GM19025 (cell line): Measurements from ENCODE around the gene ZNF750.
"Not testable (repeated sequence)": the region's sequence is repeated elsewhere in the genome, so short reads cannot be mapped to it uniquely, and the experiment has no call there.

Experiments
- ATAC-seq: cut with Tn5 transposase; IDR thresholded peaks from one replicate; pipeline ENCODE4 v1.9.1; 2021; ENCODE audit warnings: mild to moderate bottlenecking, low read depth, moderate library complexity; ENCODE audit not compliant: unreplicated experiment

The ZNF750 gene

DNA sequence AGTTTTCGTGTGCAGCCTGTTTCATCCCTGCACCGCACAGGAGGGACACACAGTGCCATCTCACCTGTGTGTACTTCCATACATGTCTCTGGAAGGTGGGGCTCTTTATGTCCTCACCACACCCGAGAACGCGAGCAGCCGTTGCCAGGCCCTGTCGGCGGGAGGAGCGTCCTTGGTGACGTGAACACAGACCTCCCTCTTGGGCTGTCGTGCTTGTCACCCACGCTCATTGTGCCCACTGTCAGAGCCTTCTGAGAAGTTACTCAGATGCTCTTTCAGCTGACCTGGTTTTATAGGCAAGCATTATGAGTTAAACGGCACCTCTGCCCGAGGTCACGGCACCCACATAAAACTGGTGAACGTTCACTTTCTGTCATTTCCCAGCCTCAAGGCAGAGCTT is 40.2 kb downstream of the ZNF750 start:
- ATAC-seq, result no peak

- ATAC-seq, result no peak
Measured at GRCh38 chr17:82798752-82799151, 41.1 kb downstream of the ZNF750 start.

DNA sequence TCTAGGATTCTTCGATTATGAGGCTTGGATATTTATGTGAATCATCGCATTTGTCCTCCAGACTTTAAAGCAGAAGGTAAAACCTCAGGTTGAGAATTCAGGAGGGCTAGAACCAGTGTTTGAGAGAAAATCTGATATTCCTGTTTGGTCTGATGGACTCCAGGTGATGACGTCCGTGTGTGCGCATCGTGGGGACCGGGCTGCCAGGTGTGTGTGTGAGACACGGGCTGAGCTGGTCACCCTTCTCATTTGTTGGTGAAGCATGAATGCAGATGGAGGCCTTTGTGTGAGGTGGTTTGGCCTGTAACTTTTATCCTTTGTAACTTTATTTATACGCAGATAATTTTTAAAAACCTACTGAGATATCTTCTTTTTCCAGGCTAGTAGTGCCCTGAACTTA is 42.8 kb downstream of the ZNF750 start:
- ATAC-seq, result no peak

DNA sequence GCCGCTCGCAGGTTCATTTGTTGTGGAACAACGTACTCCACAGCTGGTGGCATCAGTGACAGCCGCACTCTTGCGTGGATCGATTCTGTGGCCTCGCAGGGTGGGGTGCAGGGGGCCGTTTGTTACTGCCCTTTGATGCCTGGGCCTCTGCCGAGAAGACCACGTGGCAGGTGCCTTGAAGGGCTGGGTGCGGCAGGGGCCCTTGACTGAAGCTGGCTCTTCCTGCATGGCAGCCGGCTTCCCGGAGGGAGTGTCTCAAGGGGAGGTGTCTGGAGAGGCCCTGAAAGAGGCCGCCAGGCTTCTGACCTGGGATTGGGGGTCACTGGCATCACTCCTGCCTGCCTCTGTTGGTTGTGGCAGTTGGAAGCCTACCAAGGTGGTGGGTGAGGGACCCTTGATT is 44.2 kb downstream of the ZNF750 start:
- no peak for ATAC-seq

DNA sequence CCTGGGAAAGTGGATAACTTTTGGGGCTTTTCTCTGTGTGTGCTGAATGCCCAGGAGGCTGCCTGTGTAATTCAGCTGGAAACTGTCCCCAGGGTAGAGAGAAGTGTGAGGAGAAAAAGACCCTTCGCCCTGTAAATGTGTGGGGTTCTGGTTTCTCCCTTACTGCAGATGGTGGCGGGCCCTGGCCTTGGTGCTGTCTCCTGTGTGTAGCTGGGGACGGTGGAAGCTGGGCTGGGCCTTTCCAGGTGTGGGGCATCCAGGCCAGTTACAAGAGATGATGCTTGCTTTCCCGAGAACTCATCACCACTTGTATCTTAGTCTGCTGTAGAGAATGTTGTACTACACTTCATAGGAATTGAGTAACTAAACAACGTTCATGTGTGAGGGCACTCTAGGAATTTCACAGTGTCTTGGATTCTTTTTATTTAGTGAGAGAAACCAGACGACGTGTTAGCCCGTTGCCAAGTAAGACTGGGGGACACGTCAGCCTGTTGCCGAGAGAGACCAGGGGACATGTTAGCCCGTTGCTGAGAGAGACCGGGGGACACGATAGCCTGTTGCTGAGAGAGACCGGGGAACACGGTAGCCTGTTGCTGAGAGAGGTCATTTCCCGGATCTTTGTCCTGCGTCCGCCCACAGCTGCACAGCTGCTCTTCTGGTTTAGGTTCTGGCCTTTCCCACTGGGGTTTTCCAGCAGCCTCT is 44.9 kb downstream of the ZNF750 start:
- ATAC-seq, result no peak

DNA sequence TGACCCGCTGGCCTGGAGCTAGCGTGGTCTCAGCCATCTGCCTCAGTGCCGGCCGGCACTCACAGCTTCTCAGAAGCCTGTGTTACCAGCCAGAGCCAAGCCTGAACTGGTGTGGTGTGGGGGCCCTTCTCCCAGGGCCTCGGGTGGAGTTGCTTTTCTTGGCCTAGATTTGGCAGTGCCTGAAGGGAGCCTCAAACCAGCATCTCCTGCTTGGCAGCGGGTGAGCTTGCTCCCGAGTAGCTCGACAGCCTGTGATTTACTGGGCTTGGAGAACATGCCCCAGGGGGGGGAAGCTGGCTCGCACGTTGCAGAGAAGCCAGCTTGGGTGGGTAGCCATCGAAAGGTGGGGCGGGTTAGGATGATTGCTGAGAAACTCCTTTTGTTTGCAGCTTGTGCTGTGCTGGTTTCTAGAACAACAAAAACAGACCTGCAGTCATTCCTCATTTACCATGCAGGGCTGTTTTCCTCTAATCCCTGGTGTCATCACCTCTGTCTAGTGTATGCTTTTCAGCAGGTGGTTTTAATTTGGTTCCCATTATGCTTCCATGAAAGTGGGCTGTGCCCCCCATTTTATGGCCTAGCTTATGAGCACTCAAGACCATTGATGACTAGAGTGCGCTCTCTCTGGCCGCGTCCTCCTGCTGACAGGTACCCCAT is 45.7 kb downstream of the ZNF750 start:
- ATAC-seq, result no peak

DNA sequence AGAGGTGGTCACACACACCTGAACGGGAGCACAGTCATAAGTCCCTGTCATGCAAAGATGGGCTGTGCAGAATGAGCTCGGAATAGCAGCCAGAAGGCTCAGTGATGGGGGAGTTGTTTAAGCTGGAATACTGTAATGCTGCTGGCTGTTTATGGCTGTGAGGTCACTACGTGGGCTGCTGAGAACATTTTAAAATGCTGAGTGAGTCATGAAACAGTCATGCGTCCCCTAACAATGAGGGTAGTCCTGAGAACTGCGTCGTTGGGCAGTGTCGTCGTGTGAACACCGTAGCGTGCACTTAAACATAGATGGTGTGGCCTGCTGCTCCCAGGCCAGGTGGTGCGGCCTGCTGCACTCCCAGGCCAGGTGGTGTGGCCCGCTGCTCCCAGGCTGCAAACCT is 48.3 kb downstream of the ZNF750 start:
- ATAC-seq, result no peak

- ATAC-seq, result no peak
Measured at GRCh38 chr17:82790391-82790790, 49.4 kb downstream of the ZNF750 start.

DNA sequence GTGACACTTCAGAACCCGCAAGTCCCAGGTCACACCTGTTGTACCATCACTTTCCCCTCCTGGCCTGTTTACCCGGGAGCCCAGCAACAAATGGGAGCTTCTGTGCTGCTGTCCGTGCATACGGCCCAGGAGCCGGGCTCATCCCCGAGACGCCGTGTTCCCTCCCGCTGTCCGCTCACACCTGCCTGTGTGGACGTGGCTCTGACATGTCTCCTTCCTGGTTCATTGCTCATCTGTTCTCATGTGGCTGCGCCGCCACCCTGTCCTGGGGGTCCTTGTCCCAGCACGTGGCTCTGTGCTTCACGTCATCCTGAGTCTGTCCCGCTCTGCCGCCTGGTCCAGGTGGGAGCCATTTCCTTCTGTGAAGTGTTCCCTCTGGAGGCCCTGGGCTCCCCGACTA is 50.0 kb downstream of the ZNF750 start:
- ATAC-seq, result no peak

GRCh38 chr17:82789051-82789592 is 50.7 kb downstream of the ZNF750 start:
- no peak for ATAC-seq

- ATAC-seq, result no peak
Measured at GRCh38 chr17:82788206-82789001, 51.4 kb downstream of the ZNF750 start.

DNA sequence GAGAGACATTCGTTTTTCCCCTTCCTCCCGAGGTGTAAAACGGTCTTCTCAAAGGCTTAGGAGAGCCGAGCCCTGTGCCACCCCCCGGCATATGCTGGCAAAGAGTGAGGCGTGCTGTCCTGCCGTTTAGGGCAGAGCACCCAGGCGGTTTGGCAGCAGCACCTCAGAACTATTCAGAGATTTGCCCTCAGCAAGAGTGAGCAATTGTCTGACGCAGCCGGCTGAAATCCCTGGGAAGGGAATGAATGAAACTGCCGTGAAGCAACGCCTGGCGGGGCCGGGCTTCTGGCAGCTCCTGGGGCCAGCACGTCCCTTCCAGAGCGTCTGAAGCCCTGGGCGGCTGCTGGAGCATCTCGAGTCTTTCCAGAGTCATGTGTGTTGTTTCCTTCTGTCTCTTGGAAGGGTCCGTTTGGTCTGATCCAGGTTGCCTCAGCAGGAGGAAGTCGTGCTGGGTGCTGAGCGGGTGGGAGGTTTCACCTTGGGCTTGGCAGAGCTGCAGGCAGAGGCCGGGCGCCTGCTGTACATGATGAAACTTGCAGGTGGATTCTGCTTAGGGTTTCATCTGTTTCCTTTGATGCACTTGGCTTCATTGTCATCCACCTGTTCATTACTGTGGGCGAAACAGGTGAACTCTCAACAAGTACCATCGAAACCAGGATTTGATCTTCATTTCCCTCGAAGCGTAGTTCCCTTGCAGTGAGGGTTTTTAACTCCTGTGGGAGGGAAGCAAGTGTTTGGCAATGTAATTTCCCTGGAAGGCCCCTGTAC is 52.6 kb downstream of the ZNF750 start:
- no peak for ATAC-seq

DNA sequence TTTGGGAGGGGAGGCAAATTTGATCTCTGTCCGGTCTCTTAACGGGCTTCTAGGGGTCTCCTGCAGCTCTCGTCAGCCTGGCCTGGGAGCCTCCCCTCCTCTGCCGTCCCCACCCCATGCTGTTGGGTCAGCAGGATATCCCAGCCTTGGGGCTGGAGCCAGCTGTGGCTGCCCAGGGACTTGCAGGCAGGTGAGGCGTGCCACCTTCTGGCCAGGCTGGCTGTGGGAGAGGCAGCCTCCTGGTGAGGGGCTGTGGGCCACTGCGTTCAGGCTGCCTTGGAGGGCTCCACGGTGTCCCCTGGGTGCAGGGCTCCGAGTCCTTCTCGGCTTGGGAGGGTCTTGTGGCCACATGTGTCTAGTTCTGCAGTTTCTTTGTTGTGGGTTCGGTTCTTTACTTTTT is 53.4 kb downstream of the ZNF750 start:
- no peak for ATAC-seq

GRCh38 chr17:82785581-82785980 is 54.2 kb downstream of the ZNF750 start:
- not testable (repeated sequence) for ATAC-seq

DNA sequence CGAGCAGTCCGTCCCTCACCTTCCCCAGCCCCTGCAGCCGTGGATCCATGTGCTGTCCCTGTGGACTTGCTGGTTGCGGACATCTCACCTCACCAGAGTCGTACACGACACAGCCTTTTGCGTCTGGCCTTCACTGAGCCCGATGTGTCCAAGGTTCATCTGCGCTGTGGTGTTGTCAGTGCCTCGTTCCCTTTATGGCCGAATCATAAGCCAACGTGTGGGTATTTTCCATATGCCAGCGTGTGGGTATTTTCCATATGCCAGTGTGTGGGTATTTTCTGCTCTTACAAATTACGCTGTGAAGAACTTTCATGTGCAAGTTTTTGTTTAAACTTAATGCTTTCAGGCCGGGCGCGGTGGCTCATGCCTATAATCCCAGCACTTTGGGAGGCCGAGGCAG is 56.3 kb downstream of the ZNF750 start:
- ATAC-seq, result no peak

- ATAC-seq, result no peak
Measured at GRCh38 chr17:82782657-82783207, 57.1 kb downstream of the ZNF750 start.

GRCh38 chr17:82781894-82782274 is 57.9 kb downstream of the ZNF750 start:
- no peak for ATAC-seq

- ATAC-seq, result no peak
Measured at GRCh38 chr17:82780971-82781893, 58.6 kb downstream of the ZNF750 start.

DNA sequence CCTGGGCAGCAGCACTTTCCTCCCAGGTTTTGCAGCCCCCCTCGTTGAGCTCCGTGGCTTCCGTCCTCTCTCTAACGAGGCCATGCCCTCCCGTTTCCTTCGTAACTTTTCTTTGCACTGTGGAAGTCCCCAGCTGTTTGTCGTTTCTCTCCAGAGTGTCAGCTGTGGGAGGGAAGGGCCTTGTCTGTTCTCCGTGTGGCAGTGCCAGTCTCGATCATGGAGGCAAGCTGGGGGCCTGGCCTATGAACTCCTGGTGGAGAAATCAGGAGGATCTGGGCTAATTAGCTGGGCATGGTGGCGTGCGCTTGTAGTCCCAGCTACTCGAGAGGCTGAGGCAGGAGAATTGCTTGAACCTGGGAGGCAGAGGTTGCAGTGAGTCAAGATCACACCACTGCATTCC is 59.6 kb downstream of the ZNF750 start:
- ATAC-seq, result no peak
